Retina (tissue), 1 donor: ENCODE data around the gene GATAD2A.

ENCODE experiments used
- DNase-seq: peaks from one replicate; pipeline ENCODE4 v3.0.0-alpha.2; 2016

GATAD2A gene

DNA sequence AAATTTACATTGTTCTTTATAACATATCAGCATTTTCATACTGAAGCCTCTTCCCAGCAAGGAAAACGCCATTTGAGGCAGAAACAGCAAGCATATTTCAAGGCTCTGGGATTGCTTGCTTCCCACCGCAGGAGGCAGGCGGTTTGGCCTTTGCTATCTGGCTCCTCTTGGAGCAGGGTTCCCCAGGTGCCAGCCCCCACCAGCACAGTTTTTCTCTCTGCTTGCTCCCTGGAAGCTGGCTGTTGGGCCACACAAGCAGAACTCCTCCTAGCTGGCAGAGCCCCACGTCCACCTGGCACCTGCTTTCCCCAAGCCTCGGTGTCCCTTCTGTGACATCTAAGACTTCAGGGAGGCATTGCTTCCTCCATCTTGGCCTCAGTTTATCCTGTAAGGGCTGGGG is 16.7 kb downstream of the GATAD2A start:
- DNase-seq, result no peak

GRCh38 chr19:19423322-19423721 is 17.8 kb downstream of the GATAD2A start:
- no peak for DNase-seq

GRCh38 chr19:19425170-19425875 is 19.8 kb downstream of the GATAD2A start:
- no peak for DNase-seq

GRCh38 chr19:19426216-19426615 is 20.7 kb downstream of the GATAD2A start:
- no peak for DNase-seq

DNA sequence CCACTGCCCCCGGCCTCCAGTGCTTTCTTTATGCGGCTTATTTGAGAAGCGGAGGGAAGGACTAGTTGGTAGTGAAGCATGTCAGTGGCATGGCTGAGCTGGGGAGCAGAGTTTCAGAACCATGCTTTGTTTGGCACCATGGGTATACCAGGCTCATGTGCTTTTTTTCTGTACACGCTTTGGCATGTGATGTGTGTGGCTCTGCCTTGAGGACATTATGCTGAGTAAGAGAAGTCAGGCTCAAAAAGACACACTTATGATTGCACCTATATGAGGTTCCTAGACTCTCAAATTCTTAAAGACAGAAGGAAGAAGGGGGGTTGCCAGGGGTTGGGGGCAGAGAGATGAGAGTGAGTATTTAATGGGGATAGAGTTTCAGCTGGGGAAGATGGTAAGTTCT is 21.3 kb downstream of the GATAD2A start:
- no peak for DNase-seq

- DNase-seq, result no peak
These were observed 21.8 kb downstream of the GATAD2A start for GRCh38 chr19:19427302-19427701.

GRCh38 chr19:19427944-19428343 is 22.5 kb downstream of the GATAD2A start:
- no peak for DNase-seq

DNA sequence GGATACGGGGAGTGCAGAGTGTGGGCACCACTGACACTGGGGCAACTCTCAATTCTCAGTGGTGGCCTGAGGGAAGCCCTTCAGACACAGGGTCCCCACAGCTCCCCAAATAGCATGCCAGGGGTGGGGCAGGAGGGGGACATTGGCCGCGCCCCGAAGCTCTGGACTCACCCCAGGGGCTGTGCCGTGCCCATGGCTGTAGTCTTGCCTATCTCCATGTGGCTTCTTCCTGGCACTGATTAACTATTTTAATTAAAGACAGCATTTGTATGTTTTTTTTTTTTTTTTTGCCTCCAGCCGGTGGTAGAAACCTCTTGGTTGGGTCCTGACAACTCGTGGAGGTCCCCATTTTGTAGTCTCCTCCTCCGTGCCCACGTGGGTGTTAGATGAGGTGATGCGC is 23.3 kb downstream of the GATAD2A start:
- no peak for DNase-seq

- no peak for DNase-seq
These were observed 23.9 kb downstream of the GATAD2A start for GRCh38 chr19:19429361-19429760.

GRCh38 chr19:19432732-19433131 is 27.3 kb downstream of the GATAD2A start:
- no peak for DNase-seq

- no peak for DNase-seq
These were observed 28.3 kb downstream of the GATAD2A start for GRCh38 chr19:19433666-19434213.

GRCh38 chr19:19434483-19435045 is 29.1 kb downstream of the GATAD2A start:
- no peak for DNase-seq

GRCh38 chr19:19436137-19436691 is 30.7 kb downstream of the GATAD2A start:
- no peak for DNase-seq

- no peak for DNase-seq
These were observed 33.1 kb downstream of the GATAD2A start for GRCh38 chr19:19438366-19439175.

- no peak for DNase-seq
These were observed 33.7 kb downstream of the GATAD2A start for GRCh38 chr19:19439176-19439482.

- DNase-seq, result no peak
These were observed 37.8 kb downstream of the GATAD2A start for GRCh38 chr19:19443283-19443682.

- no peak for DNase-seq
These were observed 38.6 kb downstream of the GATAD2A start for GRCh38 chr19:19443902-19444680.

GRCh38 chr19:19444681-19445155 is 39.2 kb downstream of the GATAD2A start:
- DNase-seq, result no peak

- DNase-seq, result no peak
These were observed 39.8 kb downstream of the GATAD2A start for GRCh38 chr19:19445288-19445687.

DNA sequence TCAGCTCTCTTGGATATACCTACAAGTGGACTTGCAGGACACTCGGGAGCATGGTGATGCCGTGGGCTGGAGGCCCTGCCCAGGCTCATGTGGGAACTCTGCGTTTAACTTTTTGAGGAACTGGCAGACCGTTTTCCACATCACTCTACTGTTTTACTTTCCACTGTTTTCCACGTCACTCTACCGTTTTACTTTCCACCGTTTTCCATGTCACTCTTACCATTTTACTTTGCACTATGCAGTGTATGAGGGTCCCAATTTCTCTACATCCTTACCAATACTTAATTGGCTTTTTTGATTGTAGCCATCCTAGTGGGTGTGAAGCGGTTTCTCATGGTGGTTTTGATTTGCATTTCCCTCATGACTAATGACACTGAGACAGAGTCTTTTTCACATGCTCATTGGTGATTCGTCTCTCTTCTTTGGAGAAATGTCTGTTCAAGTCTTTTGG is 40.5 kb downstream of the GATAD2A start:
- DNase-seq, result no peak

GRCh38 chr19:19446655-19447437 is 41.4 kb downstream of the GATAD2A start:
- no peak for DNase-seq
